Parathyroid adenoma (tissue), 2 donors: ENCODE data around the gene CNOT6.

ENCODE experiments used
- H2AFZ ChIP-seq: fragments of 300-600 bp; sonication (generic); one replicate; pipeline ENCODE4 v1.7.0; 2017; ENCODE audit warnings: antibody characterized with exemption, mild to moderate bottlenecking
- H3K27ac ChIP-seq: fragments of 300-600 bp; sonication (generic); one replicate; pipeline ENCODE4 v1.7.0; 2017
- H3K27me3 ChIP-seq: fragments of 300-600 bp; sonication (generic); one replicate; pipeline ENCODE4 v1.7.0; 2017; ENCODE audit warnings: low read length; ENCODE audit not compliant: control insufficient read depth, insufficient read depth
- H3K36me3 ChIP-seq: fragments of 300-600 bp; sonication (generic); one replicate; pipeline ENCODE4 v1.7.0; 2017; ENCODE audit warnings: low read length; ENCODE audit not compliant: control insufficient read depth, insufficient read depth
- H3K4me1 ChIP-seq: fragments of 300-600 bp; sonication (generic); one replicate; pipeline ENCODE4 v1.7.0; 2017; ENCODE audit warnings: control low read depth
- H3K4me2 ChIP-seq: fragments of 300-600 bp; sonication (generic); one replicate; pipeline ENCODE4 v1.7.0; 2017; ENCODE audit warnings: low read length
- H3K4me3 ChIP-seq: fragments of 300-600 bp; sonication (generic); one replicate; pipeline ENCODE4 v1.7.0; 2017; ENCODE audit warnings: low read depth, low read length
- H3K79me2 ChIP-seq: fragments of 300-600 bp; sonication (generic); one replicate; pipeline ENCODE4 v1.7.0; 2017; ENCODE audit warnings: control low read depth
- H3K9ac ChIP-seq: fragments of 300-600 bp; sonication (generic); one replicate; pipeline ENCODE4 v1.7.0; 2017; ENCODE audit warnings: mild to moderate bottlenecking
- H3K9me3 ChIP-seq: fragments of 300-600 bp; sonication (generic); one replicate; pipeline ENCODE4 v1.7.0; 2017; ENCODE audit warnings: low read length; ENCODE audit not compliant: control insufficient read depth
- CTCF ChIP-seq: fragments of 300-600 bp; sonication (generic); IDR thresholded peaks from one replicate; pipeline ENCODE4 v1.7.0; 2017; ENCODE audit warnings: antibody characterized with exemption, mild to moderate bottlenecking
- donor health status: primary hyperparathyroidism.

CNOT6 gene

GRCh38 chr5:180595381-180596114 lies 101.4 kb downstream of the CNOT6 start:
- no peak overlapping the region for H3K4me3 ChIP-seq
- H3K4me1 ChIP-seq, result no peaks in the 10 kb centered on the region
- H3K9me3 ChIP-seq, result no peaks in the 10 kb centered on the region
- no peak for TF ChIP-seq CTCF
- no peak overlapping the region for H3K9ac ChIP-seq
- no peaks in the 10 kb centered on the region for H3K27me3 ChIP-seq
- H3K79me2 ChIP-seq, result no peaks in the 10 kb centered on the region
- H2AFZ ChIP-seq, result no peak overlapping the region
- no peak overlapping the region for H3K4me2 ChIP-seq
- H3K36me3 ChIP-seq, result no peaks in the 10 kb centered on the region
- no peak overlapping the region for H3K27ac ChIP-seq

DNA sequence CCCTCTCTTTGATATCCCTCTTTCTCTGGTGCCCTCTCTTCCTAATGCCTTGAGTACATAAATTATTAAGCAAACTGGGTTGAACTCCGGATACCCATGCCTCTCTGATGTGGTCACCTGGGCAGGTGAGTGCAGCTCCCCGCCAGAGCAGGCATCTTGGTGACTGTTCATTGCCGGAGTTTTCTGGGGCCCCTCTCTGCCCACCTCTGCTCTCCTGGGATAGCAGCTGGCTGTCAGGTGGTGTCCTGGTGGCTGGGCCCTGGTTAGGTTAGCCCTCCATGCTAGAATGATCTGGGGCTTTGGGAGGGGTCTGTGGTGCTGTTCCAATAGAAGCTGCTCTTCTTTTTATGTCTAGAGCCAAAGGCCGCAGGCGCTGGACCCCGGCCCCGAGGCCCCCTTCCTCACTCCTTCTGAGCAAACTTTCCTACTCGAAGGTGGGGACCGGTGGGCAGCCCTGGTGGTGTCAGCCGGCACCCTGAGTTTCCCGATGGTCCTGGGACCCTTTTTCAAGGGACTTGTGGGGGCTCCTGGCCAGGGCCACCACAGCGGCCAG lies 102.0 kb downstream of the CNOT6 start:
- H3K27me3 ChIP-seq, result no peaks in the 10 kb centered on the region
- no peaks in the 10 kb centered on the region for H3K36me3 ChIP-seq
- TF ChIP-seq CTCF, result no peak
- H3K4me1 ChIP-seq, result no peaks in the 10 kb centered on the region
- no peaks in the 10 kb centered on the region for H3K9me3 ChIP-seq
- no peak overlapping the region for H3K27ac ChIP-seq
- no peak overlapping the region for H3K4me3 ChIP-seq
- H3K9ac ChIP-seq, result no peak overlapping the region
- H2AFZ ChIP-seq, result no peak overlapping the region
- H3K79me2 ChIP-seq, result no peaks in the 10 kb centered on the region
- no peak overlapping the region for H3K4me2 ChIP-seq

DNA sequence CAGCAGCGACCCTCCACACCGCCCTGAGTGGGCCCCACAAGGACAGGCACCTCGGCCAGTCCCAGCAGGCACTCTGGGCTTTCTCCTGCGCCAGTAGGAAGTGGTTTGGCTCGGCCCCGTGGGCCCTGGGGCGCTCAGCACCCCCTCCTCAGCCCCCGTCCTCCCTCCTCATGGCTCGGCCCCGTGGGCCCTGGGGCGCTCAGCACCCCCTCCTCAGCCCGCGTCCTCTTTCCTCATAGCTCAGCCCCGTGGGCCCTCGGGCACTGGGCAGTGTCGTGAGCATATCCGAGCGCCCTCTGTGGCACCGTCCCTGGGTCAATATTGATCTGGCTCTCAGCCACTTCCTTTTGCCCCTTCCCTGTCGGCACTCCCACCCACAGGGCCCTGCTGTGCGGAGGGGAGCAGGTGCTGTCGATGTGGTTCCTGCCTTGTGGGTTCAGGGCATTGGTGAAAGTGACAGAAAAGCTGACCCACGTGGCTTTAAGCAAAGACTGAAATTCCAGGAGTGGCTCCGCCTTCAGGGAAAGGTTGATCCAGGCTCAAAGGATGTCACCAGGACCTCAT lies 102.6 kb downstream of the CNOT6 start:
- H3K27me3 ChIP-seq, result no peaks in the 10 kb centered on the region
- H3K27ac ChIP-seq, result no peak overlapping the region
- H3K79me2 ChIP-seq, result no peaks in the 10 kb centered on the region
- no peak overlapping the region for H3K9ac ChIP-seq
- no peaks in the 10 kb centered on the region for H3K36me3 ChIP-seq
- H2AFZ ChIP-seq, result no peak overlapping the region
- no peak overlapping the region for H3K4me3 ChIP-seq
- no peaks in the 10 kb centered on the region for H3K9me3 ChIP-seq
- H3K4me1 ChIP-seq, result no peaks in the 10 kb centered on the region
- no peak overlapping the region for H3K4me2 ChIP-seq
- no peak for TF ChIP-seq CTCF

GRCh38 chr5:180598316-180598701 lies 104.1 kb downstream of the CNOT6 start:
- Histone ChIP-seq H3K36me3 (no peaks in the 10 kb centered on the region), H3K79me2 (no peaks in the 10 kb centered on the region), H3K4me3 (no peak overlapping the region), H3K27ac (no peak overlapping the region), H3K4me2 (no peak overlapping the region), H3K9ac (no peak overlapping the region), H3K27me3 (no peaks in the 10 kb centered on the region), H3K4me1 (no peaks in the 10 kb centered on the region), H3K9me3 (no peaks in the 10 kb centered on the region), H2AFZ (no peak overlapping the region)
- no peak for TF ChIP-seq CTCF
